Loucy (cell line): ENCODE measurements around the gene GPR84.

ENCODE experiments used
- EZH2phosphoT487 ChIP-seq: fragments of 200-600 bp; IDR thresholded peaks from 2 replicates; pipeline ENCODE4 v1.6.1; 2018; ENCODE audit warnings: antibody characterized with exemption, mild to moderate bottlenecking, moderate library complexity, borderline replicate concordance
- TF ChIP-seq, protein P1 (sequence below): fragments of 200-600 bp; sonication (generic); conservative IDR thresholded peaks from 2 replicates; pipeline ENCODE4 v1.5.1; 2014; ENCODE audit warnings: mild to moderate bottlenecking, antibody characterized with exemption, low read length

DNA sequence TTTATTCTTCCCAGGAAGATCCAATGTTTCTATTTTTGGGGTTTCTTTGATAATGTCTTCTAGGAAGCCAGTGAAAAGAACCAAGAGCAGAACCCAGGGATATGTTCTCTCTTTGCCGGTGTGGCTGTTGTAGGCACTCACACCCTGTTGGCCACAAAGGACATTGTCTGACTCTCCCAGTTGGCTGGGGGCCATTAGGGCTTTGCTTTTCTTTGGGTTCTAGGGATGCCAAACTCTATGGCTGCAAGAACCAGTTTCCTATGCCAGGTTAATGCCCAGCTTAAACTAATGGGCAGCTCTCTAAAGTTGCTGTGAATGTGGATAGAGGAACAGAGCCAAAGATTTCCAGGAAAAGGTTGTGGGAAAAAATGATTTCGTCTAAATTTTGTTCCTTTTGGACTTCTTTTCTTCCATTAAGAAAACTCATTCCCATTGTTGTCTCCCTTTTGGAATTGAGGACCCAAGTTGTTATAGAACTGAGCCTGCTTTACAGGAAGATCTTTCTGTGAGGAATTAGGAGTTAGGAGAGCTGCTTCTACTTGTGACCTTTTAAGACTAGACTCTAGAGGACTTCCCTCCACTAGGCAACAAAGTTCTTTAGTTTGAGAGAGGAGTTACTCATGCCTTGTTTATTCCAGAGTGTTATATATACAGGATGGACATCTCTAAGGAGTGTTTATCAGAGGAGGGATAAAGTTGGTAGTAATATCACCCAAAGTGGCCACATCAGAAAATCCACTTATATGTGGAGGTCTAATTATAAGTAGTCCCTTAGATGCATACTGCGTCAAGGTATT lies 26.2 kb downstream of the GPR84 start:
- TF ChIP-seq, protein P1, sequence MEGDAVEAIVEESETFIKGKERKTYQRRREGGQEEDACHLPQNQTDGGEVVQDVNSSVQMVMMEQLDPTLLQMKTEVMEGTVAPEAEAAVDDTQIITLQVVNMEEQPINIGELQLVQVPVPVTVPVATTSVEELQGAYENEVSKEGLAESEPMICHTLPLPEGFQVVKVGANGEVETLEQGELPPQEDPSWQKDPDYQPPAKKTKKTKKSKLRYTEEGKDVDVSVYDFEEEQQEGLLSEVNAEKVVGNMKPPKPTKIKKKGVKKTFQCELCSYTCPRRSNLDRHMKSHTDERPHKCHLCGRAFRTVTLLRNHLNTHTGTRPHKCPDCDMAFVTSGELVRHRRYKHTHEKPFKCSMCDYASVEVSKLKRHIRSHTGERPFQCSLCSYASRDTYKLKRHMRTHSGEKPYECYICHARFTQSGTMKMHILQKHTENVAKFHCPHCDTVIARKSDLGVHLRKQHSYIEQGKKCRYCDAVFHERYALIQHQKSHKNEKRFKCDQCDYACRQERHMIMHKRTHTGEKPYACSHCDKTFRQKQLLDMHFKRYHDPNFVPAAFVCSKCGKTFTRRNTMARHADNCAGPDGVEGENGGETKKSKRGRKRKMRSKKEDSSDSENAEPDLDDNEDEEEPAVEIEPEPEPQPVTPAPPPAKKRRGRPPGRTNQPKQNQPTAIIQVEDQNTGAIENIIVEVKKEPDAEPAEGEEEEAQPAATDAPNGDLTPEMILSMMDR = no peak
- no peak for TF ChIP-seq EZH2phosphoT487
